Measurements from ENCODE around the gene KIAA1191.
"Not testable (repeated sequence)": the region's sequence is repeated elsewhere in the genome, so short reads cannot be mapped to it uniquely, and the experiment has no call there.

The KIAA1191 gene

DNA sequence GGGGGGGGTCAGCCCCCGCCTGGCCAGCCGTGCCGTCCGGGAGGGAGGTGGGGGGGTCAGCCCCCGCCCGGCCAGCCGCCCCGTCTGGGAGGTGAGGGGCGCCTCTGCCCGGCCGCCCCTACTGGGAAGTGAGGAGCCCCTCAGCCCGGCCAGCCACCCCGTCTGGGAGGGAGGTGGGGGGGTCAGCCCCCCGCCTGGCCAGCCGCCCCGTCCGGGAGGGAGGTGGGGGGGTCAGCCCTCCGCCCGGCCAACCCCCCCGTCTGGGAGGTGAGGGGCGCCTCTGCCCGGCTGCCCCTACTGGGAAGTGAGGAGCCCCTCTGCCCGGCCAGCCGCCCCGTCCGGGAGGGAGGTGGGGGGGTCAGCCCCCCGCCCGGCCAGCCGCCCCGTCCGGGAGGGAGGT is 56.2 kb downstream of the KIAA1191 start:
- DNase-seq = not testable (repeated sequence)
